GM12801 (cell line): ENCODE data around the gene XIAP.

ENCODE experiments used
- TF ChIP-seq, protein P1 (sequence below): IDR thresholded peaks from one replicate; pipeline ENCODE4 v1.5.1; 2011; ENCODE audit warnings: control low read depth; ENCODE audit not compliant: insufficient read length; ENCODE audit errors: extremely low read depth

XIAP gene

DNA sequence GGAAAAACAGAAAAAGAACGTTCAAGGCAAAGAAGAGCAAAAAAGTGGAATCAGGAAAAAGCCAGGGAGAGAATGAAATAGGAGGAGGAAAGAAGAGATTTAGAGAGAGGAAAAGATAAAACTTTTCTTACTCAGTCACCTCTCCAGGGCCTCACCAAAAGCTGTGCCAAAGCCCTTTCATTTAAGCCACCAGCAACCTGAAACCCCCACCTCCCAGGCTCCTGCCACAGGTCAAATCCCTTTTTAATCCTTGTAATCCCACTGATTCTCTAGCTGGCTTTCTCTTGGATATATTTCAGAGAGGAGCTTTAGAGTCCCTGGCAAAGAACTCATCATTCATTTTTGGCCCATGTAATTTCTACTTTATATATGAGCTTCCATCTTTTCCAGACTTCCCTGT is 25.7 kb upstream of the XIAP start:
- TF ChIP-seq, protein P1, sequence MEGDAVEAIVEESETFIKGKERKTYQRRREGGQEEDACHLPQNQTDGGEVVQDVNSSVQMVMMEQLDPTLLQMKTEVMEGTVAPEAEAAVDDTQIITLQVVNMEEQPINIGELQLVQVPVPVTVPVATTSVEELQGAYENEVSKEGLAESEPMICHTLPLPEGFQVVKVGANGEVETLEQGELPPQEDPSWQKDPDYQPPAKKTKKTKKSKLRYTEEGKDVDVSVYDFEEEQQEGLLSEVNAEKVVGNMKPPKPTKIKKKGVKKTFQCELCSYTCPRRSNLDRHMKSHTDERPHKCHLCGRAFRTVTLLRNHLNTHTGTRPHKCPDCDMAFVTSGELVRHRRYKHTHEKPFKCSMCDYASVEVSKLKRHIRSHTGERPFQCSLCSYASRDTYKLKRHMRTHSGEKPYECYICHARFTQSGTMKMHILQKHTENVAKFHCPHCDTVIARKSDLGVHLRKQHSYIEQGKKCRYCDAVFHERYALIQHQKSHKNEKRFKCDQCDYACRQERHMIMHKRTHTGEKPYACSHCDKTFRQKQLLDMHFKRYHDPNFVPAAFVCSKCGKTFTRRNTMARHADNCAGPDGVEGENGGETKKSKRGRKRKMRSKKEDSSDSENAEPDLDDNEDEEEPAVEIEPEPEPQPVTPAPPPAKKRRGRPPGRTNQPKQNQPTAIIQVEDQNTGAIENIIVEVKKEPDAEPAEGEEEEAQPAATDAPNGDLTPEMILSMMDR, result no peak

DNA sequence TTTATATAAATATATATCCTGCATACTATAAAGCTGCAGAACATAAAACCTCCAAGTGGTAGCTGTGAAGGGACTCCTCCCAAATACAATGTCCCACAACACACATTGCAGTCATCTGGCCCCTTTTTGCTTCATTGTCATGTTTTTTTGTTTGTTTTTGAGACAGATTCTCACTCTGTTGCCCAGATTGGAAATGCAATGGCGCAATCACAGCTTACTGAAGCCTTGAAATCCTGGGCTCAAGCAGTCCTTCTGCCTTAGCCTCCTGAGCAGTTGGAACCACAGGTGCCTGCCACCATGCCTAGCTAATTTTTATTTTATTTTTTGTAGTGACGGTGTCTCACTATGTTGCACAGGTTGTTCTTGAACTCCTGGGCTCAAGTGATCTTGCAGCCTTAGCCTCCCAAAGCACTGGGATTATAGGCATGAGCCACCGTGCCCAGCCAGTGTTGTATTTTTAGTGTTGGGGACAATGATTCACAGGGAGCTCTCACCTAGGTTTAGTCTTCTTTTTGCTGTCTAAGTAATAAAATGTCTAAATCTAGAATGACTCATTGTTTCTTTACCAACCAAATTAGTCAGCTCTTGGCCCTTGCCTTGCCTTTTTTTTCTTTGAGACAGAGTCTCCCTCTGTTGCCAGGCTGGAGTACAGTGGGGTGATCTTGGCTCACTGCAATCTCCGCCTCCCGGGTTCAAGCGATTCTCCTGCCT is 24.0 kb upstream of the XIAP start:
- TF ChIP-seq, protein P1, result no peak

DNA sequence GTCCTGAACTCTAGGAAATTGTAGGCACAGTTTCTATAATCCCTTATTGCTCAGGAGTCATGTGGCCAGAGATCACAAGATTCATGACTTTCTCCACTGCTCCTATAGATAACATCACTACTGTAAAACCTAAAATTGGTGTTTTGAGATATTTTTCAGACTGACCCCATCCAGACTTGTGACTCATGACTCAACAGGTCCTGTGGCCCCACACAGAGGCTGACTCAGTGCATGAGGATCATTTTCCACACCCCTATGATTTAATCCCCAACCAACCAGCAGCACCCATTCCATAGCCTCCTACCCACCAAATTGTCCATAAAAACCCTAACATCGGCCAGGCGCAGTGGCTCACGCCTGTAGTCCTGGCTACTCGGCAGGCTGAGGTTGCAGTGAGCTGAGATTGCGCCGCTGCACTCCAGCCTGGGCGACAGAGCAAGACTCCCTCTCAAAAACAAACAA is 13.2 kb upstream of the XIAP start:
- TF ChIP-seq, protein P1, result no peak

DNA sequence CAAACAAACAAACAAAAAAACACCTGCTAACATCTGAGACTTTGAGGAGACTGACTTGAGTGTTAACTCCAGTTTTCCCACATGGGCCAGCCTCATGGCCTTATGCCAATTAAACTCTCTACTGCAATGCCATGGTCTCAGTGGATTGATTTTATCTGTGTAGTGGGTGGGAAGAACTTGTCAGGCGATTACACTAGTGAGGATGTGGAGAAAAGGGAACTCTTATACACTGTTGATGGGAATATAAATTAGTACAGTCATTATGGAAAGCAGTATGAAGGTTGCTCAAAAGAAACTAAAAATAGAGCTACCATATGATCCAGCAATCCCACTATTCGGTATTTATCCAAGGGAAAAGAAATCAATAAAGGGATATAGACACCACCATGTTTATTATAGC is 12.8 kb upstream of the XIAP start:
- TF ChIP-seq, protein P1, result no peak

DNA sequence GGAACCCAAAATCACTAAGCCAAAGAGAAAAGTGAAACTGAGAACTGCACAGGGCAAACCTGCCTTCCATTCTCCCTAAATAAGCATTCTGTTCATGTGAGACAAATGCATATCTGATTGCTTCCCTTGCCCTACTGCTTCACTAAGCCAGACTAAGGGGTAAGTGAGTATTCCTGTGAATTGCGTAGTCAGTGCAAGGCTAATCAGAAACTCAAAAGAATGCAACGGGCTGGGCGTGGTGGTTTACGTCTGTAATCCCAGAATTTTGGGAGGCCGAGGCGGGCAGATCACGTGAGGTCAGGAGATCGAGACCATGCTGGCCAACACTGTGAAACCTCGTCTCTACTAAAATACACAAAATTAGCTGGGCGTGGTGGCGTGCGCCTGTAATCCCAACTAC is 10.8 kb upstream of the XIAP start:
- TF ChIP-seq, protein P1, result no peak

DNA sequence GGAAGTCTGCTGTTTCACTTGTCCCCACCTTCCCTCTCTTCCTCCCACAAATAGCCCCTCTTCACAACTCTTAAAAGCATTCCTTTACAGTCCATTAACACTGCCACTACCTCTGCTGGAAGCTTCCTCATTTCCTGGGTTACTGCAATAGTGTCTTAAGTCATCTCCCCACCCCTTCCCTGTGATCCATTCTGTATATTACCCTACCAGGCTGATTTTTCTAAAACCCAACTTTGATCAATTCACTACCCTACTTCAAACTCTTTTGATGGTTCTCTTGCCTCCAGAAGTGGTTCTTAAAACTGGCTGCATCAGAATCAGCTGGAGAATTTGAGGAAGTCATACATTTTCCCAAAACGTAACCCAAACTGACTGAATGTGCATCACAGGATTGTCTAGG is 8.8 kb upstream of the XIAP start:
- TF ChIP-seq, protein P1, result no peak

DNA sequence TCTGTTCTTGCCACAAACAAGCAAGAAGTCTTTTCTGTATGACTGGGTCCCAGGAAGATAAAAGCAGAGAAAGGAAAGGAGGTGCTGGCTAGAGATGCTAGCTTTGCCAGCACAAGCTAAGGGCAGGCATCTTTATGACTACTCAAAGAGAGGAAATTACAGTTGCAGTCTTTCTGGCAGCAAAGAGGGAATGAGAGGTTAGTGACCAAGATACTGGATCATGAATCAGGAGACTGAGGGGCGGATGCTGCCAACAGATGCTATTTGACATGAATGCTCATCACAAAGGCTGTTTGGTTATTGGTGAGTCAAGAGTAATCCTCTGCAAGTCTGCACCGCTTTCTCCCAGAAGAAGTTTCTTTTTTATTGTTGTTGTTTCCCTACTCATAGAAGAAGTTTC is 5.5 kb upstream of the XIAP start:
- TF ChIP-seq, protein P1, result no peak

DNA sequence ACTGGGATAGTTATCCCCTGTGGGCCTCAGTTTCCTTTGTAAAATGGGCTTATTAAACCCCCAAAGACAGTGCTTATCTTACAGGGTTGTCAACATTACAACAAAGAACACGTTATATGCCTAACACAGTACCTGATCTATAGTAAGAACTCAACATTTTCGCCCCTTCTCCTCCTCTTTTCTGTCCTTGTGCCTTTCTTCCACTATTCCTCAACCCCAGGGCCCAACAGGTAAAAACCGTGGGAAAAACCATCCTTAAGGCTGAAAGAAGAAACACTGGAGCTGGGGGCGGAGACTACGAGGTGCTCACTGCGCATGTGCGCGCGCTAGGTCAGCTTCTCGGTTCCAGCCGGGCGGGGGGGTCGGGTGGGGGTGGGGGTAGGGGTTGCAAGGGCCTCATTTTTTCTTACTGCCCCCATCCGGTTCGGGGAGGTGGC is 426 bp upstream of the XIAP start:
- TF ChIP-seq, protein P1, result no peak
